ENCODE measurements around the gene NR2F1-AS1.

NR2F1-AS1 gene

DNA sequence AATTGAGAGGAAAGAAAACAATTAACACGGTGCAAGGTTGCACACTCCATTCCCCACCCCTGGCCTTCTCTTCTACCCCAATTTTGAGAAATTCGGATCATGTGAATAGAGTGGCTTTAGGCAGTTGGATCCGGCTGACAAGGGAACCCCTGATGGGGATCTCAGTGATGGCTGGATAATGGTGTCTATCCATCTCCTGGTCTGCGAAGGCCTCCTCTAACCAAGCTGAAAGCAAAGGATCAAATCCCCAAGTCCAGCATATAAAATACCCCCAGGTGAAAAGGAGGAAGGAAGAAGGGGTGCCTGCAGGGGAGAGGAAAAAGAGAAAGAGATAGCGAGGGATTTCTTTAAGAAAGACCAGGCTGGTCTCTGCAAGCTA is 18.0 kb upstream of the NR2F1-AS1 start:
- CTCF ChIA-PET, result interaction anchor here (1.0 to 1.6 kb wide), 2 partner anchors 12 to 202 kb away, joined by 3 to 5 read pairs; no protein-coding TSS in a partner anchor
- Mint-ChIP-seq H3K9me3 (peaks cover 7% of the 10 kb centered on the region), H3K27ac (no peak overlapping the region), H3K36me3 (peaks cover 13% of the 10 kb centered on the region), H3K4me1 (peaks cover 6% of the 10 kb centered on the region), H3K27me3 (peaks cover 8% of the 10 kb centered on the region), H3K4me3 (no peak overlapping the region)
- no peak for DNase-seq

DNA sequence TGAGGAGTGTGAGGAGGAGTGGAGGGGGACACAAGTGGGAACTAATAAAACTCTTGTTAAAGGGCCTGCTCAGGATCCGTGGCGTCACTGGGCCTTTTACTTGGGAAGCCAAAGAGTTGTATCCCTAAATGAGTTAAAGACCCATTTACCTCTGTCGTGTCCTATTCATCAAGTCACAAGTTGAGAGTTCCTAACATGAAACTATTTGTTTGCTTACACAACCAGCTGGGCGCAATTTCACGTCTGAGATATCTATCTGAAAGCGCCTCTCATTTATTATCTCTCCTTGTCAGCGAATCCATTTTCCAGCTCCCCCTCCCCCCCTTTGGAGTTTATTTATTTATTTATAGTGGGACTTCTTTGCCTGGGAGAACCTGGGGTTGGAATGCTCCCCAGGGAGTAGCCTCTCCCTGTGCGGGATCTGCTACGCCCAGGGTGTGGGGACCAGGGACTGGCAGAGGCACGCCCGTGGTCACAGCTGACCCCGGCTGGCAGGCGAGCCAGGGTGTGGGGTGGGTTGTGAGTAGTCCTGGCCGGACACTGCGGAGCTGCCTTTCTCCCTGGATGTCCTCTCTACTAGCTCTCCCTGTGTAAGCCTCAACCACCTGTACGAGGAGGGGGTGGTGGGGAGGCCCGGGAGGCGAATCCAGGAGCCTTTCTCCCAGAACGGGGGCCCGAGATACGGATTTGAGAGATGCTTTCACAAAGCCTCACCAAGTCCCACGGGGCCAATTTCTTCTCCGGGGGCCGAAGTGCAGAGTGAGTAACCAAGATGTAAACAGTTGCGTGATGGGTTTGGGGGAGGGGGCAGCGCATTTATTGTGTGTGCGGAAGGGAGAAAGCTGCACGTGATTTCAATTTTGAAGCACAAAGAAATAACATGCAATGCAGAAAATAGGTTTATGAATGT is 17.3 kb upstream of the NR2F1-AS1 start:
- no peak overlapping the region for H3K4me3 Mint-ChIP-seq
- peaks cover 7% of the 10 kb centered on the region for H3K9me3 Mint-ChIP-seq
- CTCF ChIA-PET, result interaction anchor here (1.0 to 1.3 kb wide), 2 partner anchors 20 to 203 kb away, joined by 3 to 4 read pairs; no protein-coding TSS in a partner anchor
- DNase-seq, result no peak
- peaks cover 11% of the 10 kb centered on the region for H3K36me3 Mint-ChIP-seq
- peaks cover 8% of the 10 kb centered on the region for H3K27me3 Mint-ChIP-seq
- peaks cover 4% of the 10 kb centered on the region for H3K4me1 Mint-ChIP-seq
- H3K27ac Mint-ChIP-seq, result no peak overlapping the region

DNA sequence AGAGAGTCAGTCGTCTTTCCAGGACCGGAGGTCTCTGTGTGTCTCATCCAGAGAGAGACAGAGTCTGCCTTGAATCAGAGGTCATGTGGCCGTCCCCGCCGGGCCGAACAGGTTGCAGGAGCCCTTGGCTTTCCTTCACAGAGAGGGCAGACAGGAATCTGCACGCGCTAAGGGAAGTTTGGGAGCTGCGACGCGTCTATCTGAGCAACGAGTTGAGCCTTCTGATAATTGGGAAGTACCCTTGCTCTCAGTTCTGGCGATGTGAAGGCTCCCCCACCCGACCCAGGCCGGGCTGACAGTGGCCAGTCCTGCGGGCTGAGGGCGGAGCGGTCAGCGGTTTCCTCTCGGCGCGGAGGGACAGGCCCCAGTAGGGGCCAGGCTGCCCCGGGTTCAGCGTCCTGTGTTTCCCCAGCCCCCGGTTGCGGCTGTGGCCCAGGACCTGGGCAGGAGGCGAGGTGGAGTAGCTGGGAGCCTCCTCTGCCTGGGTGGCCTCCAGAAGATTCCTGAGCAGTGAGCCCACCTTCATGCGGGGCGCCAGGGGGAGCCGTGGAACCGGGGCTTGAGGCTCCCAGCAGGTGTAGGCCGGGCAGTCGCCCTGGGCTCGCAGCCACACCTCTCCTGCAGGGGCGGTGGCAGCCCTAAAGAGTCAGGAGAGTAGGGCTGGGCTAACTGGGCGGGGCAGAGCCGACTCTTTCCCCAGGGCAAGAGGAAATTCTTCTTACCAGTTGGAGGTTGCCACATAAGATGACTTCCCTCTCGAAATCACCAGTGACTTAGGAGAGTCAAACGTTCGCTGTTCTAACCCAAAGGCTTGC is 15.9 kb upstream of the NR2F1-AS1 start:
- Mint-ChIP-seq H3K4me3 (no peak overlapping the region), H3K27ac (peak overlapping the region; percentile 24), H3K36me3 (peaks cover 8% of the 10 kb centered on the region), H3K4me1 (peaks cover 4% of the 10 kb centered on the region), H3K9me3 (peaks cover 7% of the 10 kb centered on the region), H3K27me3 (peaks cover 19% of the 10 kb centered on the region)
- CTCF ChIA-PET, result interaction anchor here (1.3 kb wide), 1 partner anchor 18 kb away, joined by 4 read pairs; no protein-coding TSS in a partner anchor
- DNase-seq, result no peak

- Mint-ChIP-seq H3K36me3 (peaks cover 8% of the 10 kb centered on the region), H3K4me3 (no peak overlapping the region), H3K4me1 (peaks cover 4% of the 10 kb centered on the region), H3K27me3 (peaks cover 25% of the 10 kb centered on the region), H3K27ac (peak overlapping the region; percentile 46), H3K9me3 (peaks cover 7% of the 10 kb centered on the region)
- no peak for DNase-seq
- CTCF ChIA-PET, result no interaction called here
These were observed 15.3 kb upstream of the NR2F1-AS1 start for GRCh38 chr5:93596310-93596675.

DNA sequence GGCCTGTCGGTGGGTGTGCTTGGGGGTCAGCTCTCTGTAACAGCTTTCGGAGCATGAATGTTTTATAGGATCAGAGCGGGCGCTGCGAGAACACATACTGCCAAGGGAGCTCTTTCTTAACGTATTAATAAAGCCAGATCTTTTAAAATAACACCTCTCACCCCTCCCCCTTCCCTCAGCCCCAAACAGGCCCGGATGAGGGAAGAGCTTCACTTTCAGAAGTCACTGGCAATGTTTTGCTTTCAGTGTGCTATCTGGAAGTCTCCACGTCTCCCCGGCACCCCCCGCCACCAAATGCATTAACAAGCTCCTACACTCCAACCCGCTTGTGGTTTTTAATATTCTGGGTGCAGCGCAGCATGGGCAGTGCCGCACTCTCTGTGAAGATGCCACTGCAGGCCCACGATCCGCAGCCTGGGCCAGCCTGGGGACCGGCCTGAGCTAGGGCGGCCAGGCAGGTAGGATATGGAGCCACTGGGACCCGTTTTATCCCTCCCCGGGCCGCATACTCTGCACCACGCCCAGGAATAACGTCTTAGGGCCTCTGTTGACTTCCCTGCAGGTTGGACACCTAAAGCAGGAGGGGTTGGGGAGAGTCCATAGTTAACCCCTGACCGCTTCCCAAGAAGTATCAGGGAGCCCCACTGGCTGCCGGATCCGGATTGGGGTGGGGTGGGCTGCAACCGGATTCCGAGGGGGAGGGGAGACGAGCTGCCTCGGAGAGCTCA is 14.6 kb upstream of the NR2F1-AS1 start:
- CTCF ChIA-PET, result interaction anchor here (0.9 kb wide), 1 partner anchor 13 kb away, joined by 4 read pairs; no protein-coding TSS in a partner anchor
- Mint-ChIP-seq H3K4me3 (no peak overlapping the region), H3K36me3 (peaks cover 8% of the 10 kb centered on the region), H3K27me3 (peaks cover 31% of the 10 kb centered on the region), H3K27ac (peak overlapping the region; percentile 46), H3K4me1 (peaks cover 4% of the 10 kb centered on the region), H3K9me3 (peaks cover 7% of the 10 kb centered on the region)
- DNase-seq, result no peak

GRCh38 chr5:93594591-93595419 is 13.8 kb upstream of the NR2F1-AS1 start:
- CTCF ChIA-PET, result interaction anchor here (0.9 kb wide), 1 partner anchor 13 kb away, joined by 4 read pairs; no protein-coding TSS in a partner anchor
- Mint-ChIP-seq H3K9me3 (peaks cover 7% of the 10 kb centered on the region), H3K4me1 (peaks cover 4% of the 10 kb centered on the region), H3K27me3 (peaks cover 39% of the 10 kb centered on the region), H3K36me3 (peaks cover 8% of the 10 kb centered on the region), H3K4me3 (no peak overlapping the region), H3K27ac (no peak overlapping the region)
- DNase-seq, result no peak

DNA sequence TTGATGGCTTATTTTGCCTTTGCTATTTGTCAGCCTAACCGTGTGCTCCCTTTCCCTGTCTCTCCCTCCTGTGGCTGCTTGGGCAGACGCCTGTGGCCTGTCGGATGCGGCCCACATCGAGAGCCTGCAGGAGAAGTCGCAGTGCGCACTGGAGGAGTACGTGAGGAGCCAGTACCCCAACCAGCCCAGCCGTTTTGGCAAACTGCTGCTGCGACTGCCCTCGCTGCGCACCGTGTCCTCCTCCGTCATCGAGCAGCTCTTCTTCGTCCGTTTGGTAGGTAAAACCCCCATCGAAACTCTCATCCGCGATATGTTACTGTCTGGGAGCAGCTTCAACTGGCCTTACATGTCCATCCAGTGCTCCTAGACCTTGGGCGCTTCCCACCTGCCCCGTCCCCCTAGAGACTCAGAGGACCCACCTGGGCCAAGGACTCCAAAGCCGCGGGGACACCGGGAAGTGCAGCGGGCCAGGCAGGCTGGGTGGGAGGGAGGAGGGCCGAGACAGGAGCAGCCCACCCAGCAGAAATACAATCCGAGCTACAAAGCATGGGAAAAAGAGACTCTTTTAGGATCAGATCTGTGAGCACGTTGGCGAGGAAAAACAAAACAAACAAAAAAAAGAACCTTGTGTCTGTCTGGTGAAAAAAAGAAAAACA is 12.6 kb upstream of the NR2F1-AS1 start:
- peak overlapping the region; percentile 7 for H3K27ac Mint-ChIP-seq
- H3K9me3 Mint-ChIP-seq, result peaks cover 8% of the 10 kb centered on the region

GRCh38 chr5:93592883-93593282 is 11.9 kb upstream of the NR2F1-AS1 start:
- CTCF ChIA-PET, result interaction anchor here (1.3 kb wide), 1 partner anchor 12 kb away, joined by 3 read pairs; the partner anchor contains the start of gene NR2F1-AS1

More for the DNA sequence above, 12.6 kb upstream of the NR2F1-AS1 start:
- Mint-ChIP-seq H3K27me3 (peaks cover 50% of the 10 kb centered on the region), H3K36me3 (peaks cover 13% of the 10 kb centered on the region), H3K4me1 (peaks cover 8% of the 10 kb centered on the region), H3K4me3 (no peak overlapping the region)
- no peak for DNase-seq
- CTCF ChIA-PET, result interaction anchor here (1.3 kb wide), 1 partner anchor 13 kb away, joined by 3 read pairs; the partner anchor contains the start of gene NR2F1-AS1

GRCh38 chr5:93591323-93591945 is 10.4 kb upstream of the NR2F1-AS1 start:
- CTCF ChIA-PET, result no interaction called here
- H3K4me3 Mint-ChIP-seq, result no peak overlapping the region
- H3K4me1 Mint-ChIP-seq, result peaks cover 9% of the 10 kb centered on the region
- H3K9me3 Mint-ChIP-seq, result peaks cover 5% of the 10 kb centered on the region
- no peak for DNase-seq
- H3K27me3 Mint-ChIP-seq, result peaks cover 72% of the 10 kb centered on the region
- H3K36me3 Mint-ChIP-seq, result peaks cover 14% of the 10 kb centered on the region
- no peak overlapping the region for H3K27ac Mint-ChIP-seq

More at GRCh38 chr5:93592883-93593282, 11.9 kb upstream of the NR2F1-AS1 start:
- no peak for DNase-seq
- Mint-ChIP-seq H3K27ac (no peak overlapping the region), H3K9me3 (peaks cover 8% of the 10 kb centered on the region), H3K4me3 (no peak overlapping the region), H3K4me1 (peaks cover 9% of the 10 kb centered on the region), H3K36me3 (peaks cover 14% of the 10 kb centered on the region), H3K27me3 (peaks cover 57% of the 10 kb centered on the region)

DNA sequence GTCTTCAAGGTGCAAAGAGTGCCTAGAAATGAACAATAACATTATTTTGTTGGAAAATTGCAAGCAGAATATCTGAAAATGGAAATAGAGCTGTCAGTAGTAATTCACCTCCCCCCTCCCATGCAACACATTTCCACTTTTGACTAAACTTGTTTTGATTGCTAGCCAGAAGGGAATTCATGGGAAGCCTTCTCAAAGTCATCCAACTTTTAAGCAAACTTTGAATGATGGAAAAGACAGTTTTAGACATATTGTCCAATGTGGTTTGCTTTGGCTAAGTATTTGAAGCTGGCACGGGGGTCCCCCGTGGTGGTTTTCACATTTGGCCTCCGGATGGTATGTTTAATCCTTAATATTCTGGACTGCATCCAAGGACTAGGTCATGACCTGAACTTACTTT is 9.5 kb upstream of the NR2F1-AS1 start:
- Mint-ChIP-seq H3K9me3 (peaks cover 2% of the 10 kb centered on the region), H3K27ac (no peak overlapping the region), H3K27me3 (peaks cover 81% of the 10 kb centered on the region), H3K36me3 (peaks cover 9% of the 10 kb centered on the region), H3K4me1 (peaks cover 13% of the 10 kb centered on the region), H3K4me3 (no peak overlapping the region)
- no peak for DNase-seq
- CTCF ChIA-PET, result no interaction called here

DNA sequence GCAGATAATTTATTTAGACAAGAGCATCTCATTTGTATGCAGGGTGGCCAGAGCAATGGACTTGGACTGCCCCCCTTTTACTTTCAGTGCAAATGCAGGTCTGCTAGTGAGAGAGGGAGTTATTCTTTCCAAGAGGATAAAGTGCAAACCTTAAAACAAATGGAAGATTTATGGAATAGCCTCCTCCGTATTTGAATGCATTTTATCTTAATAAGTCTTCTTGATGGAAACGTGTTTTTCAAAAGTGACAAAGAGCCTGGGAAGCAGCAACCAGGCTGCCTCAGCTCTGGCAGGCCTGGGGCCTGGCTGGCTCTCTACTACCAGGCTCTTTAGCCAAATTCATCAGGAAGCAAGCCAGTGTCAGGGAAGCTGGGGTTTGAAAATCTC is 8.8 kb upstream of the NR2F1-AS1 start:
- H3K27me3 Mint-ChIP-seq, result peaks cover 87% of the 10 kb centered on the region

GRCh38 chr5:93589152-93589828 is 8.3 kb upstream of the NR2F1-AS1 start:
- peaks cover 6% of the 10 kb centered on the region for H3K36me3 Mint-ChIP-seq
- no peak overlapping the region for H3K4me3 Mint-ChIP-seq
- peaks cover 87% of the 10 kb centered on the region for H3K27me3 Mint-ChIP-seq
- peak overlapping the region; percentile 82 for H3K27ac Mint-ChIP-seq
- no peak for DNase-seq
- CTCF ChIA-PET, result no interaction called here
- peaks cover 17% of the 10 kb centered on the region for H3K4me1 Mint-ChIP-seq
- H3K9me3 Mint-ChIP-seq, result peaks cover 2% of the 10 kb centered on the region

More for the DNA sequence above, 8.8 kb upstream of the NR2F1-AS1 start:
- DNase-seq, result no peak
- Mint-ChIP-seq H3K27ac (no peak overlapping the region), H3K4me3 (no peak overlapping the region), H3K9me3 (peaks cover 2% of the 10 kb centered on the region), H3K4me1 (peaks cover 17% of the 10 kb centered on the region), H3K36me3 (peaks cover 6% of the 10 kb centered on the region)
- CTCF ChIA-PET, result no interaction called here
